Thyroid gland (tissue), 4 donors: ENCODE measurements around the gene RSPRY1. TPM values are rescaled to one million over a fixed set of nuclear protein-coding genes. Genes with fewer than 3 reads are reported as not detected.

ENCODE experiments used
- DNase-seq, 2 donors: peaks; one replicate each; pipeline ENCODE4 v3.0.0-alpha.2; 2019
- H3K27ac ChIP-seq, 3 donors: fragments of 200-600 bp; sonication (generic); 1 replicate in 2 of 3; 2 replicates in 1 of 3; pipeline ENCODE4 v1.5.1; 2016 to 2019; ENCODE audit warnings: mild to moderate bottlenecking in 1 of 3, moderate library complexity in 1 of 3
- H3K27me3 ChIP-seq: fragments of 200-600 bp; sonication (generic); one replicate; pipeline ENCODE4 v1.5.1; 2019
- H3K36me3 ChIP-seq, 2 donors: fragments of 200-600 bp; sonication (generic); one replicate each; pipeline ENCODE4 v1.5.1; 2016 to 2019
- H3K4me1 ChIP-seq, 2 donors: fragments of 200-600 bp; sonication (generic); one replicate each; pipeline ENCODE4 v1.5.1; 2017 to 2019
- H3K4me3 ChIP-seq, 3 donors: fragments of 200-600 bp; sonication (generic); replicated peaks in 1 of 3; 1 replicate in 2 of 3; 2 replicates in 1 of 3; pipeline ENCODE4 v1.5.1; 2016; ENCODE audit warnings: mild to moderate bottlenecking in 1 of 3
- H3K9me3 ChIP-seq: fragments of 200-600 bp; sonication (generic); one replicate; pipeline ENCODE4 v1.5.1; 2017
- CTCF ChIP-seq, 6 experiments: fragments of 200-600 bp in 3 of 6; fragments of 450-650 bp in 3 of 6; sonication (generic) in 3 of 6; IDR thresholded peaks; one replicate each; pipeline ENCODE4 v1.5.1; 2016 to 2019; ENCODE audit warnings: antibody characterized with exemption in 6 of 6, mild to moderate bottlenecking in 2 of 6, inconsistent platforms in 1 of 6, moderate library complexity in 1 of 6
- POLR2A ChIP-seq, 2 donors: fragments of 450-650 bp; IDR thresholded peaks; one replicate each; pipeline ENCODE4 v1.6.1; 2017; ENCODE audit warnings: antibody characterized with exemption in 2 of 2, mild to moderate bottlenecking in 2 of 2, moderate library complexity in 1 of 2
- WGBS, 2 donors: methylation state at CpG; one replicate each; pipeline ENCODE4 v1.1.5; 2017; 5-methylcytosine and 5-hydroxymethylcytosine counted together
- intact Hi-C: fragments of 100-400 bp; cut with DNase I; formaldehyde crosslinking; loops from one replicate; pipeline ENCODE4 v1.15.1; 2023
- total RNA-seq, 4 donors: library from RNA; depleted of rRNA; stranded (reverse); fragments of >200 nt; gene quantifications; one replicate each; pipeline ENCODE4 v1.2.3, GENCODE V29; 2016

RSPRY1 gene
- total RNA-seq, 4 donors from 2014 or later = 42.6 to 59.2 (median 53.9) TPM

GRCh38 chr16:57245472-57246113 is 59.5 kb downstream of the RSPRY1 start:
- Histone ChIP-seq H3K4me3 (peak overlapping the region; percentile 29 to 70 (median 59)), H3K27me3 (no peaks in the 10 kb centered on the region), H3K27ac (peak overlapping the region; percentile 82 to 94 (median 89)), H3K9me3 (no peaks in the 10 kb centered on the region), H3K36me3 (peaks cover 16 to 18% of the 10 kb centered on the region in 2 donors), H3K4me1 (peaks cover 6 to 12% of the 10 kb centered on the region in 2 donors)
- no peak for TF ChIP-seq CTCF (IDR thresholded peaks at IDR 0.05)
- TF ChIP-seq POLR2A (IDR thresholded peaks at IDR 0.05) = no peak
- DNase-seq = peak; percentile 56 to 61
- 5% methylated on average over 21 to 25 of the region's 28 CpGs for WGBS, 2 donors
- intact Hi-C loops = loop anchor here (10.0 kb wide), 1 partner anchor 61 kb away; the partner anchor contains the start of genes PSME3IP1 and RSPRY1

GRCh38 chr16:57251352-57251751 is 65.2 kb downstream of the RSPRY1 start:
- no peak overlapping the region for H3K4me3 ChIP-seq
- peaks cover 34 to 62% of the 10 kb centered on the region in 2 donors for H3K36me3 ChIP-seq
- intact Hi-C loops = no loop called here
- no peak overlapping the region for H3K27ac ChIP-seq
- H3K27me3 ChIP-seq = no peaks in the 10 kb centered on the region
- 95 to 100% methylated on average over 2 of the region's 2 CpGs for WGBS, 2 donors
- H3K9me3 ChIP-seq = no peaks in the 10 kb centered on the region
- H3K4me1 ChIP-seq = peaks cover 0 to 2% of the 10 kb centered on the region in 2 donors
- DNase-seq = no peak
- TF ChIP-seq POLR2A (IDR thresholded peaks at IDR 0.05) (no peak), CTCF (IDR thresholded peaks at IDR 0.05) (no peak)

GRCh38 chr16:57252148-57252721 is 66.1 kb downstream of the RSPRY1 start:
- intact Hi-C loops = no loop called here
- TF ChIP-seq POLR2A (IDR thresholded peaks at IDR 0.05) = no peak
- TF ChIP-seq CTCF (IDR thresholded peaks at IDR 0.05) = no peak
- Histone ChIP-seq H3K36me3 (peaks cover 34 to 63% of the 10 kb centered on the region in 2 donors), H3K27ac (no peak overlapping the region), H3K4me1 (no peaks in the 10 kb centered on the region), H3K9me3 (no peaks in the 10 kb centered on the region), H3K4me3 (no peak overlapping the region), H3K27me3 (no peaks in the 10 kb centered on the region)
- WGBS, 2 donors = 95 to 96% methylated on average over 6 of the region's 6 CpGs
- no peak for DNase-seq

- intact Hi-C loops = no loop called here
- WGBS, 2 donors = 96 to 100% methylated on average over 1 of the region's 1 CpG
- Histone ChIP-seq H3K27ac (no peak overlapping the region), H3K36me3 (peaks cover 34 to 59% of the 10 kb centered on the region in 2 donors), H3K9me3 (no peaks in the 10 kb centered on the region), H3K4me3 (no peak overlapping the region), H3K4me1 (peaks cover 0 to 6% of the 10 kb centered on the region in 2 donors), H3K27me3 (no peaks in the 10 kb centered on the region)
- TF ChIP-seq CTCF (IDR thresholded peaks at IDR 0.05) = no peak
- no peak for DNase-seq
Measured at GRCh38 chr16:57253466-57253865, 67.3 kb downstream of the RSPRY1 start.
